Right atrium auricular region (tissue), 2 donors: ENCODE measurements around the gene SHISAL1. TPM values are rescaled to one million over a fixed set of nuclear protein-coding genes. Genes with fewer than 3 reads are reported as not detected.

ENCODE experiments used
- DNase-seq: peaks from one replicate; pipeline ENCODE4 v3.0.0-alpha.2; 2019; ENCODE audit warnings: low spot score
- H3K27ac ChIP-seq, 2 donors: fragments of 200-600 bp; sonication (generic); 1 replicate in 1 of 2; 2 replicates in 1 of 2; pipeline ENCODE4 v1.5.1; 2016 to 2019
- H3K27me3 ChIP-seq, 2 donors: fragments of 200-600 bp; sonication (generic); one replicate each; pipeline versions ENCODE4 v1.5.1 to v1.6.0; 2017 to 2019
- H3K36me3 ChIP-seq: fragments of 200-600 bp; sonication (generic); one replicate; pipeline ENCODE4 v1.5.1; 2016
- H3K4me1 ChIP-seq, 2 donors: fragments of 200-600 bp; sonication (generic); one replicate each; pipeline versions ENCODE4 v1.5.1 to v1.6.0; 2017 to 2019
- H3K4me3 ChIP-seq, 2 donors: fragments of 200-600 bp; sonication (generic); 1 replicate in 1 of 2; 2 replicates in 1 of 2; pipeline ENCODE4 v1.5.1; 2017 to 2019; ENCODE audit warnings: mild to moderate bottlenecking in 1 of 2, moderate library complexity in 1 of 2
- H3K9me3 ChIP-seq, 2 donors: fragments of 200-600 bp; sonication (generic); one replicate each; pipeline ENCODE4 v1.5.1; 2019
- CTCF ChIP-seq, 2 donors: fragments of 200-600 bp; sonication (generic); IDR thresholded peaks; one replicate each; pipeline ENCODE4 v1.5.1; 2019; ENCODE audit warnings: antibody characterized with exemption in 2 of 2
- total RNA-seq, 2 donors: library from RNA; depleted of rRNA; stranded (reverse); fragments of >200 nt; gene quantifications; one replicate each; pipeline ENCODE4 v1.1.0, GENCODE V29; 2016

Gene SHISAL1
- total RNA-seq, 2 donors from 2014 or later: 0.26 to 2.0 TPM

GRCh38 chr22:44348971-44349560 is 36.3 kb upstream of the SHISAL1 start:
- no peak overlapping the region for H3K4me3 ChIP-seq
- DNase-seq: no peak
- no peak for TF ChIP-seq CTCF (IDR thresholded peaks at IDR 0.05)

GRCh38 chr22:44347549-44347948 is 34.8 kb upstream of the SHISAL1 start:
- H3K9me3 ChIP-seq: no peaks in the 10 kb centered on the region
- H3K4me3 ChIP-seq: no peak overlapping the region
- H3K36me3 ChIP-seq: no peaks in the 10 kb centered on the region
- no peak for TF ChIP-seq CTCF (IDR thresholded peaks at IDR 0.05)
- DNase-seq: no peak
- no peaks in the 10 kb centered on the region for H3K27me3 ChIP-seq
- H3K4me1 ChIP-seq: peaks cover 0 to 9% of the 10 kb centered on the region in 2 donors
- peak overlapping the region in 1 of 2 donors; percentile 56 for H3K27ac ChIP-seq

More at GRCh38 chr22:44348971-44349560, 36.3 kb upstream of the SHISAL1 start:
- Histone ChIP-seq H3K4me1 (peaks cover 0 to 9% of the 10 kb centered on the region in 2 donors), H3K36me3 (no peaks in the 10 kb centered on the region), H3K9me3 (no peaks in the 10 kb centered on the region), H3K27ac (no peak overlapping the region), H3K27me3 (no peaks in the 10 kb centered on the region)

- H3K36me3 ChIP-seq: no peaks in the 10 kb centered on the region
- no peak overlapping the region for H3K4me3 ChIP-seq
- peaks cover 0 to 8% of the 10 kb centered on the region in 2 donors for H3K4me1 ChIP-seq
- H3K27ac ChIP-seq: peak overlapping the region in 1 of 2 donors; percentile 56
- TF ChIP-seq CTCF (IDR thresholded peaks at IDR 0.05): no peak
- no peak for DNase-seq
- no peaks in the 10 kb centered on the region for H3K9me3 ChIP-seq
- no peaks in the 10 kb centered on the region for H3K27me3 ChIP-seq
Observed at GRCh38 chr22:44347080-44347479, 34.3 kb upstream of the SHISAL1 start.

- no peak overlapping the region for H3K27ac ChIP-seq
- no peaks in the 10 kb centered on the region for H3K9me3 ChIP-seq
- H3K4me1 ChIP-seq: peaks cover 0 to 10% of the 10 kb centered on the region in 2 donors
- no peaks in the 10 kb centered on the region for H3K36me3 ChIP-seq
- no peaks in the 10 kb centered on the region for H3K27me3 ChIP-seq
- no peak for TF ChIP-seq CTCF (IDR thresholded peaks at IDR 0.05)
- H3K4me3 ChIP-seq: no peak overlapping the region
- no peak for DNase-seq
Observed at GRCh38 chr22:44345872-44346271, 33.1 kb upstream of the SHISAL1 start.

- H3K36me3 ChIP-seq: no peaks in the 10 kb centered on the region
- no peak for TF ChIP-seq CTCF (IDR thresholded peaks at IDR 0.05)
- no peaks in the 10 kb centered on the region for H3K27me3 ChIP-seq
- H3K9me3 ChIP-seq: no peaks in the 10 kb centered on the region
- H3K4me1 ChIP-seq: peaks cover 0 to 10% of the 10 kb centered on the region in 2 donors
- no peak overlapping the region for H3K4me3 ChIP-seq
- H3K27ac ChIP-seq: no peak overlapping the region
- DNase-seq: no peak
Observed at GRCh38 chr22:44344407-44344806, 31.7 kb upstream of the SHISAL1 start.
